Subcutaneous adipose tissue (tissue), 4 donors: ENCODE results near the gene EVA1A. TPM values are rescaled to one million over a fixed set of nuclear protein-coding genes. Genes with fewer than 3 reads are reported as not detected.

Source experiments
- total RNA-seq, 4 donors: library from RNA; depleted of rRNA; stranded (reverse); fragments of >200 nt; gene quantifications; one replicate each; pipeline ENCODE4 v1.1.0, GENCODE V29; 2016
- TF ChIP-seq, protein P1 (sequence below): fragments of 450-650 bp; IDR thresholded peaks from one replicate; pipeline ENCODE4 v1.5.1; 2016; ENCODE audit warnings: low read depth, mild to moderate bottlenecking, control low read depth, antibody characterized with exemption, moderate library complexity

The EVA1A gene
- total RNA-seq, 4 donors from 2014 or later = 0.33 to 1.9 TPM; not detected in 2

DNA sequence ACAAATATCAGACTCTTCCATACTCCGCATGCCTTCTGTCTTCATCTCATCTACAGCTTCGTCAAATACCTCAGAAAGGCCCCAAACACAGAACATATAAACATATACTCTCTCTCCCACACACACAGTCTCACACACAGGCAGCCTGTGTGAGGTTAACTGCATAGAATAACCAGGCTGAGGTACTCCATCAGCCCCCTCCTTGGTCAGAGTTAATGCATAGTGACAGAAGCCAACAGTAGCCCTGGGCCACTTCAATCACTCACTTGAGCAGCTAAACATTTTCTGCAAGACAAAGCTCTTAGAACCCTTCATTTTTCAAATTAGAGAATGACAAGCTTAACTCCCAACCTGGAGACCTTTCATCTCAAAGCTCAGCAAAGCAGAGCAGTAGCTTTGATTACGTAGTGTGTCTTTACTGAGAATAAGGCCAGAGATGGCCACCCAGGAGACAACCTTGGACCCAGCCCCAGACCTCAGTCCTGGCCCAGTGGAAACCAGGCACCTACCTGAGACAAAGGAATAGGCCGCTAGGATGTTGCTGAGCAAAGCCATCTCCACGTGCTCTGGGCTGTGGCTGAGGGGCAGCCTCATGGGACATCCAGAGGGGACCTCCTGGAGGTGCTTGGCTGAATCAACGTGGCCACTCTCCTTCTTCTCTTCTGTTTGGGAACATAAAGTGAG is 43.0 kb downstream of the EVA1A start:
- TF ChIP-seq, protein P1, sequence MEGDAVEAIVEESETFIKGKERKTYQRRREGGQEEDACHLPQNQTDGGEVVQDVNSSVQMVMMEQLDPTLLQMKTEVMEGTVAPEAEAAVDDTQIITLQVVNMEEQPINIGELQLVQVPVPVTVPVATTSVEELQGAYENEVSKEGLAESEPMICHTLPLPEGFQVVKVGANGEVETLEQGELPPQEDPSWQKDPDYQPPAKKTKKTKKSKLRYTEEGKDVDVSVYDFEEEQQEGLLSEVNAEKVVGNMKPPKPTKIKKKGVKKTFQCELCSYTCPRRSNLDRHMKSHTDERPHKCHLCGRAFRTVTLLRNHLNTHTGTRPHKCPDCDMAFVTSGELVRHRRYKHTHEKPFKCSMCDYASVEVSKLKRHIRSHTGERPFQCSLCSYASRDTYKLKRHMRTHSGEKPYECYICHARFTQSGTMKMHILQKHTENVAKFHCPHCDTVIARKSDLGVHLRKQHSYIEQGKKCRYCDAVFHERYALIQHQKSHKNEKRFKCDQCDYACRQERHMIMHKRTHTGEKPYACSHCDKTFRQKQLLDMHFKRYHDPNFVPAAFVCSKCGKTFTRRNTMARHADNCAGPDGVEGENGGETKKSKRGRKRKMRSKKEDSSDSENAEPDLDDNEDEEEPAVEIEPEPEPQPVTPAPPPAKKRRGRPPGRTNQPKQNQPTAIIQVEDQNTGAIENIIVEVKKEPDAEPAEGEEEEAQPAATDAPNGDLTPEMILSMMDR = no peak

DNA sequence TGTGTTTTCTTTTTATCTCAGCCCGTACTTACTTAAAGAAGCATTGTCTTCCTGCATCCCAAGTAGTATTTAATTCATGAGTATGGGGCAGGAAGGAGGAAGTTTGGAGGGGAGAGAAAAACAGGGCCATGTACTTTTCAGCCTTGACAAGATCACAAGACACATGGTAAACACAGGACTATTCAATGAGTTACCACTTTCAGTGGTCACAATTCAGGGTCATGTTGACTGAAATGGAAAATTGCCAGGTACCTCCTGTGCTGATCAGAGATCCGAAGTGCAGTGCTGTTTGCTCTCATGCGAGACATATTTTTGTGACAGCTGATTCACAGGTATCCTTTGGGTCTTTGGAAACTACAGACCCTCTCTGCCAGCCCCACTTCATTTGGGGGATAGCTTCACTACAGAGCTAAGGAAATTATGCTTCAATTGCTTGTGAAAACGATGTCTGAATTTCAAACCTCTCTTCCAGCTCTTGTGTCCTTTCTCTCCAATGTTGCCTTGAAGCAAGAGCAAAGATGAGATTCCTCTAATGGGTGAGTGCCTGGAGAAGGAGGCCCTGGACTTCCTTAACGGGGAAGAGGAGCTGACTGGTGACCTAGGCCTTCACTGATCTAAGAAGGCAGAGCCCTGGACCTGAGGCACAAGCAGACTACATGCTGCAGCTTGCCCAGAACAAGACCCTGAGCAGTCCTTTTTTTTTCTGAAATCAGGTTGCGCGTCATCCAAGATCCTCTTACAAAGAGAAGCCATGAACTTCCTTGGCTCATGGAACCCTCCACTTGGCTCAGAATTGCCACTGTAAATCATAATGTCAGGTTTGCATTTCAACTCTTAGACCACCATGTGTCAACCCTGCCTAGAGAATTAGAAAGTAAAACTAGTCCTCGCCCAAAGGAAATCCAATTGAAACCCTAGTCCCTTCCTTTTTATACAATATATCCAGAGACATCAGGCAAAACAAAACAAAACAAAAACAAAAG is 44.1 kb downstream of the EVA1A start:
- TF ChIP-seq, protein P1 = no peak

DNA sequence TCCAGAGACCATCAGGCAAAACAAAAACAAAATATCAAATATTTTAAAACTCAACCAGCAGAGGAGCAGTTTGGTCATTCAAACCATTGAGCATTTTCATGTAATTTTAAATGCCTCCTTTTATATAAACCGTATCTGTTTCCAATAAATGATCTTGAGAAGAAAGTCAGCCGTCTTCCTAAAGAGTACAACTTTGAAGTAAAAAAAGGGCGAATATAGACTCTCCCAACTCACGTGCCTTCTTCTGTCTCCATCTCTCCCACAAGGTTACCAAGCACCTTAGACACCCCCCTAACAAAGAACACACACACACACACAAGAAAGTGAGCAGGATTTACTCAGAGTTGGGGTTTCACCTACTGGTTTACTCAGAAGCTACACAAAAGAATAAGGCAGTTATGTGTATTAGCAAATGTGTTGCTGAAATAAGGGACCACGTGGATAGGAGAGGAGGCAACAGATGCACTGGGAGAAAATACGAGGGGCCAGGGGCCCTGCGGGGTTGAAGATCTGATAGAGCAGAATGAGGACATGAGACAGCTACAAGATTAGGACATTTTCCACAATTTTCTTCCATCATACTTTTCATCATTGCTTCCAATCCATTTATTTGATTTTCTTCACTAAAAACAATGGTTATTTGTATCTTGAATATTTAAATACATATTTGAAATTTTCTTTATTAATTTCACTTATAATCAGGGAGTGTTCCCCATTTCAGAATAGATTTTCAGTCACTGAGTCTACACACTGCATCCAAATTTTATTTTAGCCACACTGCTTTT is 45.0 kb downstream of the EVA1A start:
- TF ChIP-seq, protein P1 = no peak

DNA sequence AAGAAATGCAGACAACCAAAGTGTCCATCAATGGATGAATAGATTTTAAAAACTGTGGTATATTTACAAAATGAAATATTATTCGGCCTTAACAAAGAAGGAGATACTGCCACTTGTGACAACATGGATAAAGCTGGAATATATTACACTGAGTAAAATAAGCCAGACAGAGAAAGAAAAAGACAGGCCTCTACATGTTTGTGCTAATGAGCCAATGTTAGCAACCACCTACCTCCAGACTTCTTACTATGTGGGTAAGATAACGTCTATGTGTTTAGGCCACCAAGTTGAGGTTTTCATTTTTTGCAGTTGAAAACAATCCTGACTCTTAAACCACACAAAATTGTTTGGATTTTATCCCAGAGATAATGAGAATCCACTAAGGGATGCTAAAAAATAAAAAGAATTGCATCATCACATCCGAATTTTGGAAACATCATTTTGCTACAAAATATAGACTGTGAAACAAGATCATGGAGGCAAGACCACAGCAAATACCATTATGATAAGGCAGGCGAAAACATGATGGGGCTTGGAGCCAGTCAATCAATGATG is 47.0 kb downstream of the EVA1A start:
- TF ChIP-seq, protein P1 = no peak

DNA sequence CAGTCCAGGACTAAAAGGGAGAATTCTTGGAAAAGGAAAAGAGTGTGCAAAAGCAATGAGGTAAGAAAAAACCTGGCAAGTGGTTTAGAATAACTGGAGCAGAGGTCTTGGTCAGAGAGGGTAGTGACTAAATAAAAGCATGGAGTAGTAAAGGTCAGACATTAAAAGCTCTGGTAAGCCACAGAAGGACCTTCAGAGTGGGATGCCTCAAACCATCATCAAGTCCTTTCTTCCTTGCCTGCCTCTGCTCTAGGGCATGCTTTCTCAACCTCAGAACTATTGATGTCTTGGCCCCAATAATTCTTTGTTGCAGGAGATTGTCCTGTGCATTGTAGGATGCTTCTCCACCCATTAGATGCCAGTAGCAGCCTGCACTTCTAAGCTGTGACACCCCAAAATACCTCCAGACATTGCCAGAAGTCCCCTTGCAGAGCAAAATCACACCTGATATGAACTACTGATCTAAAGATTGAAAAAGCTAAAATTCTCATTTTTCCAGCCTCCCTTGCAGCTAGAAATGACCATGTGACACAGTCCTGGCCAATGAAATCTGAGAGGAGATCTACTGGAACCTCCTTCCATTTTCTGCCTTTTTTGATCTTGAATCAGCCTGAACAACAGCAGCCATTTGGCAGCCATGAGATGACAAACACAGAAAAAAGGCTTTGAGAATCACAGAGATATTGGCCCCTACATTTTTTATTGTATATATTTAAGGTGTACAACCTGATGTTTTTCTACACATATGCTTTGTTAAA is 48.1 kb downstream of the EVA1A start:
- TF ChIP-seq, protein P1 = no peak

DNA sequence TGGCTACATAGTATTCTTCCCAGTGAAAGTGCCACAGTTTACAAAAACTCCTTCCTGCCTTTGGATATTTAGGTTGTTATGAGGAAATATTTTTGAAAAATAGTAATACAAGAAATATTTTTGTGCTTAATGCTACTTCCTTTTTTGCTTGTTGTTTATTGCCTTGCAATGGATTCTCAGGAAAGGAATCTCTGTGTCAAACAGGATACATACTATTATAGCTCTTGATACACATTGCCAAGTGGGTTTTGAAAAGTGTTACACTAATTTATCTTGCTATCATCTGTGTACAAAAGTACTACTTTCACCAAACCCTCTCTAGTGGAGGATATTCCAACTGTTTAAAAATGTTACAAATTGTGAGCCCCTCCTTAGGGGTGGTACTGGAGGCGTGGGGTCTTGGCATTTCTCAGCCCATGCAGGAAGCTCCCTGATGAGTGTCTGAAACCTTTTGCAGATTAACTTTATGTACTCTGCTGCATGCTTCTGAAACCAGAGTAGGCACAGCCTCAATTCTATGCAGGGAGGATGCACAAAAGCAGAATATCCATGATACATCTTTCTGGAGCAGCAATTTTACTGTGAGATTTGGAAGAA is 54.5 kb downstream of the EVA1A start:
- TF ChIP-seq, protein P1 = no peak
